Fibroblast of mammary gland (primary cell): ENCODE results near the gene CA10.

ENCODE experiments used
- DNase-seq: peaks from one replicate; pipeline ENCODE4 v3.0.0-alpha.2; 2010; ENCODE audit warnings: low read depth
- H3K4me3 ChIP-seq: 2 replicates; pipeline ENCODE4 v1.5.1; 2011; ENCODE audit warnings: low read depth, mild to moderate bottlenecking, low read length, moderate library complexity; ENCODE audit not compliant: control insufficient read depth
- CTCF ChIP-seq: conservative IDR thresholded peaks from 2 replicates; pipeline ENCODE4 v1.5.1; 2011; ENCODE audit warnings: low read depth, low read length, inconsistent platforms; ENCODE audit not compliant: control insufficient read depth, insufficient read depth

The CA10 gene

GRCh38 chr17:51640108-51640622 lies 518.3 kb downstream of the CA10 start:
- peak; percentile 11 for TF ChIP-seq CTCF
- DNase-seq: no peak
- no peak overlapping the region for H3K4me3 ChIP-seq

- no peak overlapping the region for H3K4me3 ChIP-seq
- no peak for TF ChIP-seq CTCF
- DNase-seq: no peak
Measured at GRCh38 chr17:51638971-51639370, 519.5 kb downstream of the CA10 start.

GRCh38 chr17:51636291-51636690 lies 522.2 kb downstream of the CA10 start:
- DNase-seq: no peak
- TF ChIP-seq CTCF: no peak
- no peak overlapping the region for H3K4me3 ChIP-seq

- no peak for DNase-seq
- no peak overlapping the region for H3K4me3 ChIP-seq
- no peak for TF ChIP-seq CTCF
Measured at GRCh38 chr17:51630101-51630671, 528.3 kb downstream of the CA10 start.

GRCh38 chr17:51629232-51629631 lies 529.3 kb downstream of the CA10 start:
- no peak for DNase-seq
- no peak for TF ChIP-seq CTCF

GRCh38 chr17:51627779-51628178 lies 530.7 kb downstream of the CA10 start:
- DNase-seq: no peak
- TF ChIP-seq CTCF: no peak
- H3K4me3 ChIP-seq: no peak overlapping the region

More at GRCh38 chr17:51629232-51629631, 529.3 kb downstream of the CA10 start:
- no peak overlapping the region for H3K4me3 ChIP-seq

GRCh38 chr17:51618476-51618875 lies 540.0 kb downstream of the CA10 start:
- no peak for TF ChIP-seq CTCF
- no peak for DNase-seq
- H3K4me3 ChIP-seq: no peak overlapping the region
